Glomerular endothelial cell (primary cell): ENCODE measurements around the gene WDR49. TPM values are rescaled to one million over a fixed set of nuclear protein-coding genes. Genes with fewer than 3 reads are reported as not detected.

Source experiments
- total RNA-seq: library from RNA; depleted of rRNA; stranded (reverse); fragments of >200 nt; gene quantifications from 2 replicates; pipeline ENCODE4 v1.2.3, GENCODE V29; 2015

The WDR49 gene
- total RNA-seq, 1 donor from 2014 or later = 0.47 TPM

Other genes with a start within 250 kb of the WDR49 start
- gene SERPINI2, start 179.9 kb downstream of the WDR49 start, total RNA-seq = not detected in 2 replicates
- gene PDCD10, start 81.0 kb upstream of the WDR49 start, total RNA-seq = 65.2 and 75.2 TPM in 2 replicates
- gene SERPINI1, start 81.8 kb upstream of the WDR49 start, total RNA-seq = 1.5 and 4.4 TPM in 2 replicates